GM18505 (cell line): ENCODE measurements around the gene ADARB2.
"Not testable (repeated sequence)": the region's sequence is repeated elsewhere in the genome, so short reads cannot be mapped to it uniquely, and the experiment has no call there.

Source experiments
- ATAC-seq: cut with Tn5 transposase; IDR thresholded peaks from one replicate; pipeline ENCODE4 v1.9.1; 2021; ENCODE audit not compliant: unreplicated experiment
- POLR2A ChIP-seq: IDR thresholded peaks from 4 replicates; pipeline ENCODE4 v1.6.1; 2011; ENCODE audit warnings: borderline replicate concordance; ENCODE audit not compliant: insufficient read depth, insufficient read length; ENCODE audit errors: extremely low read depth

ADARB2 gene

GRCh38 chr10:1255600-1256431, 481.5 kb downstream of the ADARB2 start:
- ATAC-seq = no peak
- no peak for TF ChIP-seq POLR2A

DNA sequence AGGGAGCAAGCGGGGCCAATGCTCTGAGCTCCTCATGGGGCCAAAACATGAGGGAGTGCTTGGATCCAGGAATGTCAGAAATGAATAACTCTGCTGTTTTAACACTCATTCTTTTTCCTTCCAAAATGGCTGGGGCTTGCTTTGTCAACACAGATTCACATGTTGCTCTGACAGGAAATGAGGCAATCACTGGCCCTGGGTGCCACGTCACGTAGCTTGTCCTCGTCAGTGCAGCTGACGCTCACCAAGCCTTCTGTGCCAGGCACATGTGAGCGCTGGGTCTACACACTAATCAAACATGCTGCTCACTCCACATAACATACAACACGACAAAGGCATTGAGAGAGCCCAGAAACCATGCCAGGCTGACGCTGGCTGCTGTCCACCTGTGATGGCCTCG, 482.2 kb downstream of the ADARB2 start:
- no peak for ATAC-seq
- no peak for TF ChIP-seq POLR2A

DNA sequence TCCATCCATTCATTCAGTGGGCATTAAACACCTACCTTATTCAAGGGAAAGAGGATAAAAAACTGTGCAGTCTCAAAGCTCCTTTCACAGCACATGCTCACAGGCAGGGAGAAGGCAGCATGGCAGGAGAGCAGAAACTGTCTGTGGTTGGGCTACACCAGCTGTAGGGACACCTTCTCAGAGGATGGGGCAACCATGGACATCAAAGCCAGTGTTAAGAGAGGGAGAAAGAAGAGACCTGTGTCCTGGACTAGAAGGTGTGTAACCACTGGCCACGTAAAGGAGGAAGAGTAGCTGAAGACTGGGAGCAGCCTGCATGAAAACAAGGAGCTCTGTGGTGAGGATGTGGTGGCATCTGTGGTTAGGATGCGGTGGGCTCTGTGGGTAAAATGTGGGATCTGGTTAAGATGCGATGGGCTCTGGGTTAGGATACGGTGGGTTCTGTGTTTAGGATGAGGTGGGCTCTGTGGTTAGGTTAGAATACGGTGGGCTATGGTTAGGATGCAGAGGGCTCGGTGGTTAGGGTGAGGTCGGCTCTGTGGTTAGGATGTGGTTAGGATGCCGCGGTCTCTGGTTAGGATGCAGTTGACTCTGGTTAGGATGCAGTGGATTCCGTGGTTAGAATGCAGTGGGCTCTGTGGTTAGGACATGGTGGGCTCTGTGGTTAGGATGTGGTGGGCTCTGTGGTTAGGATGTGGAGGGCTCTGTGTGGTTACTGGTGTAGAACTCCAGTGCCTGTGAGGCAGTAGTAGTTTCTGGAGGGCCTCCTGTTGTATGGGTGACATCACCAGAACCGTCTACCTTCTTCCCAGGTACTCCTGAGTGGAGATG, 483.6 kb downstream of the ADARB2 start:
- ATAC-seq = no peak
- no peak for TF ChIP-seq POLR2A

DNA sequence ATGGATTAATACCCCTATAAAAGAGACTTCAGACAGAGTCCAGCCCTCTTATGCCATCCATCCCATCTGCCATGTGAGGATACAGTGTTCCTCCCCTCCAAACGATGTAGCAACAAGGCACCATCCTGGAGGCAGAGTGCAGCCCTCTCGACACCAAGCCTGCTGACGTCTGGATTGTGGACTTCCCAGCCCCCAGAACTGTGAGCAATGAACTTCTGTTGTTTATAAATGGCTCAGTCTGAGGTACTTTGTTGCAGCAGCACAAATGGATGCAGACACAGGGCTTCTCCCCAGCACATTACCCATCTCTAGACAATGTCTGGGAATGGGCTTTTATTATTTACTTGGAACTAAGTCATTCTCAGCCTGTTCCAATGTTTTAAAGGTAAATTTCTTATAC, 485.6 kb downstream of the ADARB2 start:
- TF ChIP-seq POLR2A = no peak
- no peak for ATAC-seq

DNA sequence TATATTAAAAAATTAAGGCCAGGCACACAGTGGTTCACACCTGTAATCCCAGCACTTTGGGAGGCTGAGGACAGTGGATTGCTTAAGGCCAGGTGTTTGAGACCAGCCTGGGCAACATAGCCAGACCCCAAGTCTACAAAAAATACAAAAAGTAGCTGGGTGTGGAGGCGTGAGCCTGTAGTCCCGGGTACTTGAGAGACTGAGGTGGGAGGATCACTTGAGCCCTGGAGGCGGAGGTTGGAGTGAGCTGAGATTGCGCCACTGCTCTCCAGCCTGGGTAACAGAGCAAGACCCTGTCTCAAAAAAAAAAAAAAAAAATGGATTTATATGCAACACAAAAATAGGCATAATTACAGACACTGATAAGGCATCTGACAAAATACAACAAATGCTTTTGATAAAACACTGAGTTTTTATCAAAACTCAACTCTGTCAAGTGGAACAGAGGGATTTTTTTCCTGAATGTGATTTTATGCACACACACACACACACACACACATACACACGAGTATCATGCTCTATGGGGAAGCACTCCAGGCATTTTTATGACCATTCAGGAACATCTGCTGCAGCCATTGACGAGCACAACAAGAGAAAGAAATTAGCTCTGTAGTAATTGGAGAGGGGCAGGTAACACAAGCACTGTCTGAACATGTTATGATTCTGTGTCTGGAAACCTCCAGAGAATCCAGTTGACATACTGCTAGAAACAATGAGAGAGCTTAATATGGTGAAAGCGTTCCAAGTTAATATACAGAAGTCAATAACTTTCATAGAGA, 488.0 kb downstream of the ADARB2 start:
- ATAC-seq = no peak
- TF ChIP-seq POLR2A = no peak

- ATAC-seq = not testable (repeated sequence)
Observed at GRCh38 chr10:1248262-1248630, 489.1 kb downstream of the ADARB2 start.

DNA sequence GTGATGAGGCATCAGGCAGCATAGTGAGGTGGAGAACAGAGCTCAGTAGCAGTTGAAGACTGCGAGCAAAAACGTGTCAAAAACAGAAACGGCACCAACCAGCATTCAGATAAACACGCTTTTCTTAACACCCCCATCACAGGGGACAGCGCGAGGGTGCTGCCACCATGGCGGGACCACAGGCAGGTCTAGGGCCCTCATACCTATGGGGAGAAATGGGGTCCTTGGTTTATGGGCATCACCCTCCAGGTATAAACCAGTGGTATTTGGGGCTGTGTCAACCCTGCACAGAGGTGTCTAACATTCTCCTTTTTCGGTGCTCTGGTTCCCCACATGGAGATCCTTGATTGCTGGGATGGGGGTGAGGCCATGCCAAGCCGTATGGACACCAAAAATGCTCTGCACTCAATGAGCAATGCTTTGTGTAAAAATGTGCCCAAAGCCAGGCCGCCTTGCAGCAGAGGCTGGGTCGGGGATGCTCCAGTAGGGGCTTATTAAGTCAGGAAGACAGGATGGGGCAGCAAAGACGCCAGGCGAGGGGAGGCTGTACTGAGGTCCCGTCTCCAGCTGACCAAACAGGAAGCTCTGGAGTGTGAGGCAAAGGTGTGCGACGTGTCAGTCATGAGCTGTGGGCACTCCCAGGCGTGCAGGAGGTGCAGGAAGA, 489.6 kb downstream of the ADARB2 start:
- no peak for TF ChIP-seq POLR2A
- ATAC-seq = no peak

DNA sequence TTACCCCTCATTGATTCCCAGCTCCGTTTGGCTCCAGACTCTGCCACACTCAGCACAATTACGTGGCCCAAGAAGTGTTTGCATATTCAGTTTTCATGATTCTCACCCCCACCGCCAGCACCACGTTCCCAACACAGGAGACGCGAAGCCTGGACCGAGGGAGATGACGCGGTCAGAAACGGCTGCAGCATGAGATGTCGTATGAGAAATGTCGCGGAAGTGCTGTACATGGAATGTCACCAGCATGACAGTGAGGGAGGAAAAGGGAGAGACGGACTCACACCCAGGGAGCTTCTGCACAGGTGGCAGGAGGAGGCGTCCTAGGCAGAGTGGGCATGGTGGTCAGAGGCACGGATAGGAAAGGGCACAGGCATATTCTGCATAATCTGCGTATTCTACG, 492.8 kb downstream of the ADARB2 start:
- ATAC-seq = no peak

GRCh38 chr10:1243486-1244234, 493.7 kb downstream of the ADARB2 start:
- TF ChIP-seq POLR2A = no peak
- no peak for ATAC-seq

More for the DNA sequence above, 492.8 kb downstream of the ADARB2 start:
- no peak for TF ChIP-seq POLR2A

- TF ChIP-seq POLR2A = no peak
- no peak for ATAC-seq
Observed at GRCh38 chr10:1242975-1243374, 494.4 kb downstream of the ADARB2 start.

DNA sequence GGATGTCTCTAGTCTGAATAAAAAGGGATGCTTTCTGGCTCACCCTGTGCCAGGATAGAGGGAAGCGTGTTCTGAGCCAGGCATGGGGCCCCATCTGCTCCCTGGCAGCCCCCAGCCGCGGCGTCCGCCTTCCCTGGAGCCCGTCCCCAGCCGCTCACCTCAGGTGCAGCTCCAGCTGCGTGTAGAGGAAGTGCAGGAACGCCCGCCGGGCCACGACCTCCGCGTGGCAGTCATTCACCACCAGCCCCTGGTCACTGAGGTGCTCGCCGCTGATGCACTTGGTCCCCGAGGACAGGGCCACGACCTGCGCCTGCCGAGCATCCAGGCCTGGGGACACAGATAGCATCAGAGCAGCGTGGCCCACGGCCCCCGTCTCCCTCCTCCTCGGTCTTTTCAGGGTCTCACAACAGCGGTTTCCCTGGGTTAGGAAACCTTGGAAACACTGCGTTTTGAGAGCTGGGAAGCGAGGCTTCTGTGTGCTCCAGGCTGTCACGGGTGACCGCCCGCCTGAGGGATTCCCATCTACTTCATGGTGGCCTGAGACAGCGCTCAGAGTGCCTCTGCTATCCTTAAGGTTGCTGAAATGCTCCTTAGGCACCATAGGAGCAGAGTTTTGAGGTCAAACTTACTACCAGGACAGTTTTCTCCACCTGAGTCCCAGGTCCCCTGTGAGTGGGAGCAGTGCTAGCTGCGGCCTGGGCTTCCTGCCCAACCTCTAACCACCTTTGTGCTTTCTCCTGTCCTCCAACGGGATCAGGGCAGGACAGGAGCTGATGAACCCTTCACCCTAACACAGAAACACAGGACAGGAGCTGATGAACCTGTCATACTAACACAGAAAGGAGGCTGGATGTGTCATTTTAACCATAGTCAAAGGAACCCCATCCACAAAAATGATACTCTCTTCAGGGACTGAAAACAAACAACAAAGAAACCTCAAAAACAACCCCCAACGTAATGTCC, 495.1 kb downstream of the ADARB2 start:
- no peak for ATAC-seq

More for the DNA sequence above, 495.1 kb downstream of the ADARB2 start:
- no peak for TF ChIP-seq POLR2A
